GM15510 (cell line): ENCODE measurements around the gene TMEM107.

Experiments
- POLR2A ChIP-seq: IDR thresholded peaks from 3 replicates; pipeline ENCODE4 v1.6.1; 2011; ENCODE audit warnings: borderline replicate concordance; ENCODE audit not compliant: insufficient read length; ENCODE audit errors: extremely low read depth

Gene TMEM107

GRCh38 chr17:8142158-8142886 is 33.9 kb downstream of the TMEM107 start:
- TF ChIP-seq POLR2A = no peak

- no peak for TF ChIP-seq POLR2A
Measured at GRCh38 chr17:8141741-8142140, 34.4 kb downstream of the TMEM107 start.

- TF ChIP-seq POLR2A = no peak
Measured at GRCh38 chr17:8141045-8141444, 35.1 kb downstream of the TMEM107 start.

- no peak for TF ChIP-seq POLR2A
Measured at GRCh38 chr17:8140065-8141029, 35.8 kb downstream of the TMEM107 start.

GRCh38 chr17:8138672-8139371 is 37.4 kb downstream of the TMEM107 start:
- peak; percentile 60 for TF ChIP-seq POLR2A

- TF ChIP-seq POLR2A = no peak
Measured at GRCh38 chr17:8138374-8138671, 37.9 kb downstream of the TMEM107 start.

GRCh38 chr17:8137645-8138373 is 38.4 kb downstream of the TMEM107 start:
- no peak for TF ChIP-seq POLR2A

- no peak for TF ChIP-seq POLR2A
Measured at GRCh38 chr17:8133941-8134340, 42.2 kb downstream of the TMEM107 start.

- no peak for TF ChIP-seq POLR2A
Measured at GRCh38 chr17:8133399-8133798, 42.8 kb downstream of the TMEM107 start.

- no peak for TF ChIP-seq POLR2A
Measured at GRCh38 chr17:8131844-8132441, 44.2 kb downstream of the TMEM107 start.

GRCh38 chr17:8128125-8128784 is 47.9 kb downstream of the TMEM107 start:
- TF ChIP-seq POLR2A = no peak

- peak; percentile 43 for TF ChIP-seq POLR2A
Measured at GRCh38 chr17:8126491-8127066, 49.6 kb downstream of the TMEM107 start.

- no peak for TF ChIP-seq POLR2A
Measured at GRCh38 chr17:8125947-8126490, 50.2 kb downstream of the TMEM107 start.
